GM12878 (cell line): ENCODE results near the gene NUP62. TPM values are rescaled to one million over a fixed set of nuclear protein-coding genes. Genes with fewer than 3 reads are reported as not detected.
A peak's percentile ranks its signal among the peaks of the same experiment; 100 is the strongest.

Experiments used
- ATAC-seq: fragments of 200-7000 bp; cut with Tn5 transposase; 3 replicates; pipeline ENCODE4 v1.9.1; 2020; ENCODE audit warnings: mild to moderate bottlenecking, moderate library complexity
- BruUV-seq: library from RNA; stranded (reverse); fragments of 400-500 nt; replicated peaks from 2 replicates; lab custom pipeline; 2021; lab: Mats Ljungman, UMichigan
- CTCF ChIA-PET: fragments of 300-600 bp; sonication (Branson Sonifier 250); formaldehyde crosslinking; extraction: SDS; loops from one replicate; lab custom pipeline; 2021; ENCODE audit warnings: inconsistent platforms; lab: Yijun Ruan, JAX
- POLR2A ChIA-PET: fragments of 350-600 bp; formaldehyde crosslinking; extraction: SDS; loops from one replicate; lab custom pipeline; 2021; ENCODE audit warnings: inconsistent platforms; lab: Charles Lee
- RAD21 ChIA-PET: fragments of 300-600 bp; sonication (Branson Sonifier 250); formaldehyde crosslinking; loops from one replicate; lab custom pipeline; 2023; ENCODE audit warnings: antibody characterized with exemption; ENCODE audit not compliant: unreplicated experiment; lab: Charles Lee
- SMC1A ChIA-PET: fragments of 300-600 bp; sonication (Branson Sonifier 250); formaldehyde crosslinking; loops from one replicate; lab custom pipeline; 2023; ENCODE audit not compliant: unreplicated experiment, uncharacterized antibody; lab: Charles Lee
- DNase-seq: peaks from one replicate; pipeline ENCODE4 v3.0.0-alpha.2; 2011; ENCODE audit warnings: low read depth, low spot score
- FAIRE-seq: peaks from 3 replicates; lab custom pipeline; 2011; peaks lifted over from hg19 to GRCh38; lab: Jason Lieb, UNC
- H2AFZ ChIP-seq: 2 replicates; pipeline ENCODE4 v1.6.0; 2011; ENCODE audit warnings: low read depth, low read length, control low read depth; ENCODE audit not compliant: control insufficient read depth
- H3K27ac ChIP-seq: 2 replicates; pipeline ENCODE4 v1.5.1; 2011; ENCODE audit warnings: control low read depth; ENCODE audit not compliant: control insufficient read depth, insufficient read depth
- H3K27me3 ChIP-seq, 2 experiments: replicated peaks in 1 of 2; 2 replicates each; pipeline versions ENCODE4 v1.6.0 to v1.6.1; 2011; ENCODE audit warnings: low read length in 1 of 2; ENCODE audit not compliant: control insufficient read depth in 2 of 2, insufficient read depth in 2 of 2
- H3K36me3 ChIP-seq, 2 experiments: 2 replicates each; pipeline ENCODE4 v1.5.1; 2011; ENCODE audit warnings: low read length in 1 of 2; ENCODE audit not compliant: control insufficient read depth in 2 of 2, insufficient read depth in 2 of 2
- H3K4me1 ChIP-seq: 2 replicates; pipeline ENCODE4 v1.6.1; 2011; ENCODE audit warnings: mild to moderate bottlenecking, low read length, moderate library complexity, mixed read lengths; ENCODE audit not compliant: control insufficient read depth, insufficient read depth
- H3K4me2 ChIP-seq: 2 replicates; pipeline ENCODE4 v1.6.0; 2011; ENCODE audit warnings: control low read depth; ENCODE audit not compliant: control insufficient read depth, insufficient read depth
- H3K4me3 ChIP-seq: fragments of 200-600 bp; sonication (generic); 2 replicates; pipeline ENCODE4 v1.5.1; 2016
- H3K79me2 ChIP-seq: 2 replicates; pipeline ENCODE4 v1.6.0; 2011; ENCODE audit warnings: low read length; ENCODE audit not compliant: control insufficient read depth, insufficient read depth
- H3K9ac ChIP-seq: 2 replicates; pipeline ENCODE4 v1.8.0; 2011; ENCODE audit warnings: low read length, control low read depth, mixed read lengths; ENCODE audit not compliant: control insufficient read depth, insufficient read depth
- H3K9me3 ChIP-seq: replicated peaks from 3 replicates; pipeline ENCODE4 v1.5.1; 2011; ENCODE audit warnings: mild to moderate bottlenecking, low read length; ENCODE audit not compliant: control insufficient read depth, insufficient read depth
- H4K20me1 ChIP-seq: 2 replicates; pipeline ENCODE4 v1.6.0; 2011; ENCODE audit not compliant: control insufficient read depth, insufficient read depth
- BACH1 ChIP-seq: fragments of 450-650 bp; IDR thresholded peaks from 2 replicates; pipeline ENCODE4 v1.6.1; 2017; ENCODE audit warnings: mild to moderate bottlenecking, borderline replicate concordance
- BHLHE40 ChIP-seq, 2 experiments: fragments of 450-650 bp in 1 of 2; IDR thresholded peaks; 2 replicates each; pipeline ENCODE4 v1.6.1; 2011 to 2017; ENCODE audit warnings: low read depth in 2 of 2, borderline replicate concordance in 1 of 2, improper control_type of control experiment in 1 of 2, low read length in 1 of 2, mild to moderate bottlenecking in 1 of 2
- EGR1 ChIP-seq, 2 experiments: IDR thresholded peaks; 1 replicate in 1 of 2; 2 replicates in 1 of 2; pipeline ENCODE4 v1.6.1; 2011 to 2012; ENCODE audit warnings: low read depth in 2 of 2, low read length in 2 of 2, borderline replicate concordance in 1 of 2, mild to moderate bottlenecking in 1 of 2, moderate library complexity in 1 of 2
- MTA3 ChIP-seq: IDR thresholded peaks from 2 replicates; pipeline ENCODE4 v1.6.1; 2012; ENCODE audit warnings: low read length, inconsistent platforms, borderline replicate concordance
- NBN ChIP-seq: fragments of 450-650 bp; IDR thresholded peaks from 2 replicates; pipeline ENCODE4 v1.6.1; 2016
- PAX5 ChIP-seq: IDR thresholded peaks from 2 replicates; pipeline ENCODE4 v1.6.1; 2011; ENCODE audit warnings: low read depth, low read length, borderline replicate concordance
- POLR2A ChIP-seq: IDR thresholded peaks from 2 replicates; pipeline ENCODE4 v1.6.1; 2011; ENCODE audit warnings: low read depth, mild to moderate bottlenecking, low read length
- POLR2AphosphoS5 ChIP-seq: IDR thresholded peaks from 2 replicates; pipeline ENCODE4 v1.6.1; 2011; ENCODE audit warnings: mild to moderate bottlenecking, low read length, inconsistent platforms
- RB1 ChIP-seq: fragments of 450-650 bp; formaldehyde crosslinking; IDR thresholded peaks from 2 replicates; pipeline ENCODE4 v1.6.1; 2017; ENCODE audit warnings: mild to moderate bottlenecking, borderline replicate concordance
- SP1 ChIP-seq: IDR thresholded peaks from one replicate; pipeline ENCODE4 v1.6.1; 2011; ENCODE audit warnings: low read depth, low read length
- SUZ12 ChIP-seq: fragments of 200-600 bp; sonication (generic); IDR thresholded peaks from one replicate; pipeline ENCODE4 v1.6.1; 2018; ENCODE audit warnings: antibody characterized with exemption, mild to moderate bottlenecking; ENCODE audit not compliant: unreplicated experiment
- TBL1XR1 ChIP-seq: IDR thresholded peaks from 2 replicates; pipeline ENCODE4 v1.6.1; 2012; ENCODE audit warnings: low read depth, low read length, improper control_type of control experiment
- TCF7 ChIP-seq: IDR thresholded peaks from 2 replicates; pipeline ENCODE4 v1.6.1; 2014; ENCODE audit warnings: antibody characterized with exemption, borderline replicate concordance
- ZNF207 ChIP-seq: fragments of 450-650 bp; IDR thresholded peaks from 2 replicates; pipeline ENCODE4 v1.6.1; 2014; ENCODE audit warnings: antibody characterized with exemption, mild to moderate bottlenecking, borderline replicate concordance
- ZNF687 ChIP-seq: fragments of 450-650 bp; IDR thresholded peaks from 2 replicates; pipeline ENCODE4 v1.6.1; 2017; ENCODE audit warnings: mild to moderate bottlenecking, moderate library complexity
- WGBS: methylation state at CpG from one replicate; pipeline ENCODE4 v1.1.6; 2016; ENCODE audit warnings: low lambda C conversion rate; ENCODE audit not compliant: insufficient replicate concordance, insufficient coverage; ENCODE audit errors: missing lambda C conversion rate; 5-methylcytosine and 5-hydroxymethylcytosine counted together
- in situ Hi-C: fragments of 300-500 bp; cut with MboI; formaldehyde crosslinking; loops from 9 replicates; pipeline ENCODE4 v1.14.3; 2018; ENCODE audit warnings: mixed read lengths
- intact Hi-C: fragments of 100-400 bp; cut with micrococcal nuclease; formaldehyde crosslinking; loops from one replicate; pipeline ENCODE4 v1.14.2; 2022; ENCODE audit not compliant: unreplicated experiment
- polyA plus RNA-seq, 11 experiments: library from polyadenylated mRNA; depleted of rRNA in 4 of 11; unstranded in 6 of 11; stranded (reverse) in 5 of 11; fragments of >200 nt; fragmentation: Nextera tagmentation in 4 of 11; fragmentation: Illumina TruSeq in 1 of 11; extraction: Ambion mirVana in 4 of 11; extraction: Trizol in 1 of 11; gene quantifications; 1 replicate in 1 of 11; 2 replicates in 10 of 11; pipeline versions ENCODE4 v1.2.1 to v1.2.3, GENCODE V29; 2011 to 2016; ENCODE audit warnings: inconsistent platforms in 2 of 11, missing spikeins in 2 of 11, low read depth in 1 of 11
- total RNA-seq, 4 experiments: library from RNA; depleted of rRNA in 3 of 4; stranded (reverse); fragments of >200 nt in 3 of 4; fragmentation: Illumina TruSeq in 1 of 4; extraction: Trizol in 1 of 4; gene quantifications; 2 replicates each; pipeline versions ENCODE4 v1.2.1 to v1.2.3, GENCODE V29; 2013 to 2021

The NUP62 gene
- total and polyA plus RNA-seq, 10 of the 15 experiments (the other 5 are each of a cell fraction or from before 2014, with no cell fraction given) = 19.5 to 110 (median 66.9) TPM

DNA sequence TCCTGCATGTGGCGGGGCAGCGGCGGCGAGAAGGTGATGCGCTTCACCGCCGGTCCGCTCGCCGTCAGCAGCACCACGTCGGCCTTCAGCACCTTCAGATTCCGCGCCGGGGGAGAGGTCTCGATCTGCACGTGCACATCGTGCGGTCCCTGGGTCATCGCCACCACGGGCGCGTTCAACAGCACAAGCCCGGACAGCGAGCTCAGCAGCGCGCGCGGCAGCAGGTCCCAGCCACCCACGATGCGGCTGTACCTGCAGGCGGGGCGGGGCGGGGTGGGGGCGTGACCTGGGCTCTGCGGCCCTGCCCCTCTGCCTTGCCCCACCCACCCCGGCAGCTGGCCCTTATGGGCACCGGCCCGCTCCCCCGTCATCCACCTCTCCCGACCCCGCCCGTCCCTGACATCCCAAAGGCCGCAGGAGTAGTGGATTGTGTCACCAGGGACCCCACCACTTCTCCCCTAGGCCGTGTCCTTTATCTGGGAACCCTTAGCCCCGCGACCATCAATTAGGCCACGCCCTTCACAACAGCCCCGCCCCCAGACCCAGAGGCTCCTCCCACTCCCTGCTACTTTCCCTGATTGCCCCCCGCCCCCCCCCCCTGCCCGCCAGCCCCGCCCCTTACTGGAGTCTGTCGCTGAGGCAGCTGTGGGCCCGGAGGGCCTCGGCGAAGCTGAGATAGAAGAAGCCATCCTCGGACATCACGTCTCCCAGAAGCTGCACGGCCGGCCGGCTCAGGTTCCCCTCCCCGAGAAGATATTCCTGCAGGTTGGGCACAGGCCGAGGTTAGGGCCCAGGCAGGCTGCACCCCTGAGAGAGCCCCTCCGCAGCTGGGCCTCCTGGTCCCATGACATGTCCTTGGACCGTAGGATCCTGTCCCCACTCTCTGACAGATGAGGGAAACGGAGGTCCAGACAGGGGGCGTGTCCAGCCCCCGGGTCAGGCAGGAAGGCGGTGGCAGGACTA, 38.7 kb downstream of the NUP62 start:
- Histone ChIP-seq H3K79me2 (peaks cover 36% of the 10 kb centered on the region), H3K4me3 (peak overlapping the region; percentile 53; the same call in 1 of the 2 replicates), H4K20me1 (no peaks in the 10 kb centered on the region), H3K4me2 (peak overlapping the region; percentile 84), H3K36me3 (peaks cover 0 to 9% of the 10 kb centered on the region in 2 experiments; a peak in 3 of 4 replicates), H3K9me3 (no peaks in the 10 kb centered on the region; the same call in 2 of the 3 replicates), H2AFZ (peak overlapping the region; percentile 63), H3K9ac (no peak overlapping the region), H3K4me1 (peaks cover 33% of the 10 kb centered on the region), H3K27me3 (no peaks in the 10 kb centered on the region), H3K27ac (peak overlapping the region; percentile 18; the same call in 1 of the 2 replicates)
- ChIA-PET RAD21 (interaction anchor here (0.7 to 2.5 kb wide), 6 partner anchors 15 to 124 kb away, joined by 3 to 14 read pairs (median 4); partner anchors contain the start of genes AP2A1, ATF5 and NUP62), CTCF (interaction anchor here (0.6 to 1.4 kb wide), 11 partner anchors 14 to 91 kb away, joined by 3 to 7 read pairs (median 4); partner anchors contain the start of genes AKT1S1, ATF5, NUP62 and TBC1D17), POLR2A (interaction anchor here (0.6 to 1.5 kb wide), 13 partner anchors 10 to 528 kb away, joined by 3 to 6 read pairs (median 4); partner anchors contain the start of genes AKT1S1, ATF5, NUP62 and PNKP), SMC1A (interaction anchor here (0.8 to 7.3 kb wide), 4 partner anchors 12 to 38 kb away, joined by 4 to 78 read pairs (median 10); partner anchors contain the start of genes ATF5 and NUP62)
- intact Hi-C loops = loop anchor here (1.0 kb wide), 1 partner anchor 13 kb away; the partner anchor contains the start of genes AKT1S1 and TBC1D17
- FAIRE-seq (no peak), DNase-seq (no peak), ATAC-seq (peak; percentile 55)
- WGBS = 19% methylated on average over 49 of the region's 69 CpGs
- in situ Hi-C loops = loop anchor here (25.0 kb wide), 1 partner anchor 1253 kb away; the partner anchor contains the start of genes CA11 and DBP
- TSS peak; percentile 1 for BruUV-seq
- peak; percentile 70; the same call in 1 of the 2 replicates for TF ChIP-seq NBN
- TF ChIP-seq TBL1XR1 = no peak
- peak; percentile 2 for TF ChIP-seq SP1
- TF ChIP-seq PAX5 = 0 out of 2 replicates have a peak, but pooled peaks have one; percentile 5
- TF ChIP-seq TCF7 = no peak
- TF ChIP-seq EGR1 (IDR thresholded peaks at IDR 0.05; ENCODE audit: borderline replicate concordance in 1 of 2, low read depth in 2 of 2, low read length in 2 of 2) = peak in 1 of 2 experiments; percentile 45; a peak in 1 of 3 replicates
- TF ChIP-seq POLR2AphosphoS5 = peak; percentile 47; the same call in 1 of the 2 replicates
- peak; percentile 82 to 96 for TF ChIP-seq BHLHE40 (IDR thresholded peaks at IDR 0.05; ENCODE audit: borderline replicate concordance in 1 of 2, low read depth in 2 of 2, low read length in 1 of 2)
- no peak for TF ChIP-seq SUZ12
- TF ChIP-seq POLR2A = peak; percentile 70
- peak; percentile 59; the same call in 1 of the 2 replicates for TF ChIP-seq BACH1
- no peak for TF ChIP-seq ZNF207
- TF ChIP-seq MTA3 = no peak
- peak; percentile 87; the same call in 1 of the 2 replicates for TF ChIP-seq ZNF687
- TF ChIP-seq RB1 = peak; percentile 46; the same call in 1 of the 2 replicates
